OCI-LY3 (cell line): Measurements from ENCODE around the gene PYCR2.
"Not testable (repeated sequence)": the region's sequence is repeated elsewhere in the genome, so short reads cannot be mapped to it uniquely, and the experiment has no call there.

Experiments
- H2AFZ ChIP-seq: fragments of 200-600, 300-600 bp; shearing (Covaris generic); 2 replicates; pipeline ENCODE4 v1.6.0; 2014; ENCODE audit warnings: antibody characterized with exemption, low read depth, low read length
- H3K27ac ChIP-seq: fragments of 200-600, 300-600 bp; sonication (generic); 2 replicates; pipeline ENCODE4 v1.5.1; 2014; ENCODE audit warnings: mild to moderate bottlenecking, low read length, moderate library complexity, mixed read lengths
- H3K27me3 ChIP-seq: fragments of 200-600, 300-600 bp; sonication (generic); 2 replicates; pipeline ENCODE4 v1.6.1; 2014; ENCODE audit warnings: low read depth, low read length, mixed read lengths
- H3K36me3 ChIP-seq: fragments of 200-600, 300-600 bp; sonication (generic); replicated peaks from 2 replicates; pipeline ENCODE3; 2014; ENCODE audit warnings: low read depth, low read length, mixed read lengths
- H3K4me1 ChIP-seq: fragments of 300-600, 200-600 bp; sonication (generic); 2 replicates; pipeline ENCODE4 v1.6.1; 2014; ENCODE audit warnings: low read length, mixed read lengths
- H3K4me2 ChIP-seq: fragments of 200-600, 300-600 bp; sonication (generic); 2 replicates; pipeline ENCODE4 v1.6.1; 2014; ENCODE audit warnings: low read length, mixed read lengths
- H3K4me3 ChIP-seq: fragments of 300-600, 200-600 bp; sonication (generic); 2 replicates; pipeline ENCODE4 v1.5.1; 2014; ENCODE audit warnings: antibody characterized with exemption, mild to moderate bottlenecking, low read length, moderate library complexity
- H3K79me2 ChIP-seq: fragments of 300-600, 200-600 bp; shearing (Covaris generic); 2 replicates; pipeline ENCODE4 v1.6.1; 2014; ENCODE audit warnings: mild to moderate bottlenecking, low read length, mixed read lengths
- H3K9ac ChIP-seq: fragments of 300-600, 200-600 bp; shearing (Covaris generic); 2 replicates; pipeline ENCODE4 v1.6.0; 2014; ENCODE audit warnings: mild to moderate bottlenecking, low read length, moderate library complexity
- H3K9me3 ChIP-seq: fragments of 200-600, 300-600 bp; shearing (Covaris generic); 2 replicates; pipeline ENCODE4 v1.6.1; 2014; ENCODE audit warnings: low read length, mixed read lengths; ENCODE audit not compliant: insufficient read depth
- H4K20me1 ChIP-seq: fragments of 200-600, 300-600 bp; sonication (generic); 2 replicates; pipeline ENCODE4 v1.6.1; 2016; ENCODE audit warnings: low read length, mixed read lengths; ENCODE audit not compliant: insufficient read depth
- CTCF ChIP-seq: fragments of 200-600, 300-600 bp; sonication (generic); IDR thresholded peaks from 2 replicates; pipeline ENCODE4 v1.5.1; 2014; ENCODE audit warnings: antibody characterized with exemption, low read length, low read depth
- EZH2phosphoT487 ChIP-seq: fragments of 200-600 bp; shearing (Covaris generic); IDR thresholded peaks from 2 replicates; pipeline ENCODE4 v1.6.1; 2018; ENCODE audit warnings: antibody characterized with exemption, mixed run types, low read depth

PYCR2 gene

GRCh38 chr1:225888898-225889601 lies 35.0 kb downstream of the PYCR2 start, which contains the start of gene LEFTY1:
TSS of gene LEFTY1 (minus strand) at chr1:225889146. CDS start at chr1:225889066, 80 bp downstream.
- Histone ChIP-seq H3K4me1 (peaks cover under 1% of the 10 kb centered on the region), H3K4me2 (no peak within 1 kb of the TSS), H3K27ac (no peak within 1 kb of the TSS), H3K27me3 (no peaks in the 10 kb centered on the region), H3K79me2 (no peaks in the 10 kb centered on the region), H3K4me3 (no peak within 1 kb of the TSS), H3K36me3 (no peaks in the 10 kb centered on the region), H4K20me1 (no peaks in the 10 kb centered on the region), H3K9ac (no peak within 1 kb of the TSS), H2AFZ (no peak within 1 kb of the TSS; the same call in 1 of the 2 replicates), H3K9me3 (no peaks in the 10 kb centered on the region)
- TF ChIP-seq CTCF: no peak
- TF ChIP-seq EZH2phosphoT487: no peak

- Histone ChIP-seq H3K9me3 (no peaks in the 10 kb centered on the region), H3K27ac (no peak overlapping the region), H3K4me1 (peaks cover 6% of the 10 kb centered on the region), H3K36me3 (no peaks in the 10 kb centered on the region), H3K27me3 (no peaks in the 10 kb centered on the region), H3K79me2 (no peaks in the 10 kb centered on the region), H3K9ac (no peak overlapping the region), H3K4me2 (no peak overlapping the region), H3K4me3 (no peak overlapping the region), H2AFZ (no peak overlapping the region), H4K20me1 (no peaks in the 10 kb centered on the region)
- TF ChIP-seq CTCF: no peak
- no peak for TF ChIP-seq EZH2phosphoT487
These were observed 35.7 kb downstream of the PYCR2 start for GRCh38 chr1:225888289-225888897.

- not testable (repeated sequence) for H3K4me1 ChIP-seq, H3K36me3 ChIP-seq, H3K9ac ChIP-seq, H3K9me3 ChIP-seq, H3K79me2 ChIP-seq, H3K27me3 ChIP-seq, H4K20me1 ChIP-seq, H3K27ac ChIP-seq, H3K4me3 ChIP-seq, H3K4me2 ChIP-seq, H2AFZ ChIP-seq
These were observed 36.3 kb downstream of the PYCR2 start for GRCh38 chr1:225887554-225888288.

GRCh38 chr1:225887030-225887314 lies 37.1 kb downstream of the PYCR2 start:
- Histone ChIP-seq H3K4me1 (peaks cover 6% of the 10 kb centered on the region), H2AFZ (no peak overlapping the region), H3K9me3 (no peaks in the 10 kb centered on the region), H3K4me2 (no peak overlapping the region), H3K79me2 (peaks cover under 1% of the 10 kb centered on the region; the same call in 1 of the 2 replicates), H3K27me3 (no peaks in the 10 kb centered on the region), H4K20me1 (no peaks in the 10 kb centered on the region), H3K4me3 (no peak overlapping the region), H3K36me3 (no peaks in the 10 kb centered on the region), H3K9ac (no peak overlapping the region), H3K27ac (no peak overlapping the region)
- TF ChIP-seq EZH2phosphoT487: no peak
- TF ChIP-seq CTCF: no peak
